Motor neuron (in vitro differentiated cells): ENCODE data around the gene CIAO1. TPM values are rescaled to one million over a fixed set of nuclear protein-coding genes. Genes with fewer than 3 reads are reported as not detected.

ENCODE experiments used
- ATAC-seq, 8 experiments: fragments of 200-7000 bp; cut with Tn5 transposase; replicated peaks in 6 of 8; 2 replicates each; pipeline ENCODE4 v1.8.0; 2021; ENCODE audit warnings: mild to moderate bottlenecking in 8 of 8, moderate library complexity in 8 of 8
- H3K27ac ChIP-seq, 2 donors: fragments of 250-450 bp; sonication (Bioruptor Pico); 2 replicates each; pipeline ENCODE4 v1.9.0; 2021; ENCODE audit warnings: antibody characterized with exemption in 2 of 2, mild to moderate bottlenecking in 2 of 2, moderate library complexity in 1 of 2
- H3K4me1 ChIP-seq, 2 donors: fragments of 250-450 bp; sonication (Bioruptor Pico); replicated peaks in 1 of 2; 2 replicates each; pipeline ENCODE4 v1.6.1; 2021; ENCODE audit warnings: antibody characterized with exemption in 2 of 2, mild to moderate bottlenecking in 2 of 2, moderate library complexity in 1 of 2
- H3K4me3 ChIP-seq, 5 donors: fragments of 250-450 bp; sonication (Bioruptor Pico); 2 replicates each; pipeline ENCODE4 v1.9.0; 2021; ENCODE audit warnings: antibody characterized with exemption in 5 of 5, mild to moderate bottlenecking in 5 of 5, moderate library complexity in 4 of 5
- WGBS, 10 experiments: fragments of 450-650 bp; shearing (Covaris generic); methylation state at CpG; one replicate each; pipeline ENCODE4 v1.0.0; 2022; 5-methylcytosine and 5-hydroxymethylcytosine counted together
- in situ Hi-C, 9 experiments: fragments of 400-800 bp; cut with MboI; loops; one replicate each; pipeline ENCODE4 v1.15.0; 2021; ENCODE audit warnings: low sequenced_read_pairs in 9 of 9, low pct_unique_long_range_greater_than_20kb in 2 of 9; ENCODE audit not compliant: unreplicated experiment in 9 of 9
- total RNA-seq, 8 experiments: library from RNA; unstranded; fragments of 300-600 nt; gene quantifications; 2 replicates each; pipeline versions ENCODE4 v1.2.3 to v1.2.4, GENCODE V29; 2022

Gene CIAO1
- total RNA-seq, 8 experiments from 2014 or later: 57.4 to 75.2 (median 64.6) TPM

DNA sequence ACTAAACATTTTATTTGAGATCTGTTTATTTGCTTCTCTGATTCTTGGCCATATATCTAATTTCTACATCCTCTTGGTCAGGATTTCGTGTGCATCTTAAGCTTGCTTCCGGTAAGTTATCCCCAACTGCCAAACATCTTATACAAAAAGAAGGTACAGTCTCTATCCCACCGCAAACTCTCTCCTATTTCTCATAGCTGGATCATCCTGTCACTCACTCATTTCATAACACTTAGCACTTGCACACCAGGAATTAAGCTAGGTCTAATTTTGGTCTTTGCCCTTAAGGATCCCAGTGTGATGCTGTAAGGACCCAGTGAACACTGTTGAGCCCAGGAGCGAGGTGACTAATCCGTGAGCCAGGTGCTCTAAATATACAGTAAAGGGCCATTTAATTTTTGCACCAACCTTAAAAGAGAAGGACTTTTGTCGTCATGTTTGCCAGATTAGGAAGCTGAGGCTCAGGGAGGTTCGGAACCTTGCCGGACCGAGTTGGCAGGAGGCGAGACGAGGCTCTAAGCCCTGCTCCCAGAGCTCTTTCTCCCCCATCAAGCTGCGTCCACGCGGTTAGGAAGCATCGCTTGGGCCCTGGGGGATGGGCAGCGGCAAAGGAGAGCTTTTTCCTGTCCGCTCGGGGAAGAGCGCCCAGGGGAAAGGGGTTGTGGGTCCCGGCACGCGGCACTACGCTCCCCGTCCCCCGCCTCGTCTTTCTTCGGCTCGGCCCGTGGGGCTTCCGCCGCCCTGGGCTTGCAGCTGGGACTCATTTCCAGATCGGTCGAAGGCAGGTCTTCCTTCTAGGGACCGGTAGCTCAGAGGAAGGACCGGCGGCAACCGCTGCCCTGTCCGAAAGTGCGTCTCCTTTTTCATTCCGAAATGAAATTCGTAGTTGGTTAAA lies 55.0 kb downstream of the CIAO1 start:
- Histone ChIP-seq H3K4me3 (peak overlapping the region; percentile 44 to 53 (median 45)), H3K4me1 (peaks cover 3 to 5% of the 10 kb centered on the region in 2 donors), H3K27ac (no peak overlapping the region)
- in situ Hi-C loops: loop anchor here in 1 of 9 experiments (25.0 kb wide), 1 partner anchor 91 kb away; no protein-coding TSS in a partner anchor
- 0 to 43% (median 14%) methylated on average over 1 to 28 of the region's 41 CpGs; no CpG with 5 or more reads in 2 of the 10 experiments for WGBS, 10 experiments
- ATAC-seq: peak; percentile 59 to 70 (median 65)

Other genes with a start within 250 kb of the CIAO1 start
- 1 to 10 TPM in 1 of 8 experiments, under 1 TPM in 7; 0.05 to 3.2 (median 0.41) TPM for gene GPAT2, start 231.3 kb upstream of the CIAO1 start, total RNA-seq
- gene ADRA2B, start 149.7 kb upstream of the CIAO1 start, total RNA-seq: under 1 TPM in 7 of 8 experiments, not detected in 1; 0.09 to 0.81 (median 0.20) TPM
- gene ASTL, start 127.7 kb upstream of the CIAO1 start, total RNA-seq: under 1 TPM in 3 of 8 experiments, not detected in 5; 0.14 to 0.57 (median 0.29) TPM
- gene DUSP2, start 120.8 kb upstream of the CIAO1 start, total RNA-seq: 1 to 10 TPM in 5 of 8 experiments, under 1 TPM in 3; 0.36 to 6.1 (median 1.1) TPM
- 100 to 1,000 TPM in 4 of 8 experiments, 10 to 100 TPM in 4; 54.5 to 134 (median 100) TPM for gene STARD7, start 57.4 kb upstream of the CIAO1 start, total RNA-seq
- 10 to 100 TPM; 14.7 to 26.4 (median 19.7) TPM for gene TMEM127, start 228 bp upstream of the CIAO1 start, total RNA-seq
- gene SNRNP200, start 39.3 kb downstream of the CIAO1 start, total RNA-seq: 100 to 1,000 TPM in 4 of 8 experiments, 10 to 100 TPM in 4; 50.1 to 150 (median 97.9) TPM
- 1 to 10 TPM in 4 of 8 experiments, under 1 TPM in 4; 0.11 to 7.8 (median 1.2) TPM for gene ITPRIPL1, start 59.1 kb downstream of the CIAO1 start, total RNA-seq
- gene NCAPH, start 69.5 kb downstream of the CIAO1 start, total RNA-seq: 10 to 100 TPM in 3 of 8 experiments, 1 to 10 TPM in 2, under 1 TPM in 3; 0.71 to 36.3 (median 1.5) TPM
- gene NEURL3, start 239.1 kb downstream of the CIAO1 start, total RNA-seq: under 1 TPM in 4 of 8 experiments, not detected in 4; 0.13 to 0.52 (median 0.17) TPM